ENCODE results near the gene STARD4. TPM values are rescaled to one million over a fixed set of nuclear protein-coding genes. Genes with fewer than 3 reads are reported as not detected.

STARD4 gene
- total RNA-seq, 1 donor from 2014 or later: 29.7 TPM

DNA sequence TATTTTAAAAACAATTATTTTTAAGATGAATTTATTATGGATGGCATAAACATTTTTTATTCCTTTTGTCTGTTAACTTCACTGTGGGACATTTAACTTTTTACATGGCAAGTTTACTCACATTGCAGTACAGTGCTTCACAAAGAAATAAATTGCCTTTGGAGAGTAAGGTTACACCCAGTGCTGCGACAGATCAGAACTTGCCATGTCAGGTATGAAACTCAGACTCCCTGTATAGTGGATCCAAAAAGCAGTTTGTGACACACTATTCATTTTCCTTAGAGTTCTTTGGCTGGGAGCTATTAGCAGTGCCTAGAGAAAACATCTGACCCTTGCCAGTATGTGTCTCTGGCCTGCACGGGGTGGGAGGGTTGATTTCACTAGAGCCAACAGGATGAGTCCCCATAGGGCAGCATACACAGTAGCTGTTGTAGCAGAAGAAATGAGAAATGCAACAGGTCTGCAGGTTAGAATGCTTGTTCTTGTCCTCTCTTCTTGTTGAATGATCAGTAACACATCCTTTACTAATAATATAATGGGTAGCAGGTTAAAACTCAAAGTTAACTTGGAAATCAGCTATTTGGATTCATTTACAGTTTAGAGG lies 42.9 kb downstream of the STARD4 start:
- no peak overlapping the region for H3K27ac Mint-ChIP-seq (ENCODE audit: unreplicated experiment)
- no peaks in the 10 kb centered on the region for H3K36me3 Mint-ChIP-seq (ENCODE audit: unreplicated experiment)
- no peaks in the 10 kb centered on the region for H3K4me1 Mint-ChIP-seq (ENCODE audit: unreplicated experiment)
- H3K4me3 Mint-ChIP-seq (ENCODE audit: unreplicated experiment): no peak overlapping the region
- DNase-seq (ENCODE audit: extremely low spot score, unreplicated experiment): no peak
- H3K9me3 Mint-ChIP-seq (ENCODE audit: unreplicated experiment): no peaks in the 10 kb centered on the region
- TF ChIP-seq CTCF (IDR thresholded peaks at IDR 0.05): no peak
- peaks cover 4% of the 10 kb centered on the region for H3K27me3 Mint-ChIP-seq (ENCODE audit: unreplicated experiment)

GRCh38 chr5:111463311-111463710 lies 49.0 kb downstream of the STARD4 start:
- Mint-ChIP-seq H3K27me3 (ENCODE audit: unreplicated experiment) (peaks cover 22% of the 10 kb centered on the region), H3K36me3 (ENCODE audit: unreplicated experiment) (no peaks in the 10 kb centered on the region), H3K4me1 (ENCODE audit: unreplicated experiment) (no peaks in the 10 kb centered on the region), H3K27ac (ENCODE audit: unreplicated experiment) (no peak overlapping the region), H3K4me3 (ENCODE audit: unreplicated experiment) (no peak overlapping the region), H3K9me3 (ENCODE audit: unreplicated experiment) (no peaks in the 10 kb centered on the region)
- no peak for DNase-seq (ENCODE audit: extremely low spot score, unreplicated experiment)
- no peak for TF ChIP-seq CTCF (IDR thresholded peaks at IDR 0.05)

GRCh38 chr5:111461934-111462333 lies 50.4 kb downstream of the STARD4 start:
- peaks cover 20% of the 10 kb centered on the region for H3K27me3 Mint-ChIP-seq (ENCODE audit: unreplicated experiment)
- H3K4me1 Mint-ChIP-seq (ENCODE audit: unreplicated experiment): peaks cover 1% of the 10 kb centered on the region

DNA sequence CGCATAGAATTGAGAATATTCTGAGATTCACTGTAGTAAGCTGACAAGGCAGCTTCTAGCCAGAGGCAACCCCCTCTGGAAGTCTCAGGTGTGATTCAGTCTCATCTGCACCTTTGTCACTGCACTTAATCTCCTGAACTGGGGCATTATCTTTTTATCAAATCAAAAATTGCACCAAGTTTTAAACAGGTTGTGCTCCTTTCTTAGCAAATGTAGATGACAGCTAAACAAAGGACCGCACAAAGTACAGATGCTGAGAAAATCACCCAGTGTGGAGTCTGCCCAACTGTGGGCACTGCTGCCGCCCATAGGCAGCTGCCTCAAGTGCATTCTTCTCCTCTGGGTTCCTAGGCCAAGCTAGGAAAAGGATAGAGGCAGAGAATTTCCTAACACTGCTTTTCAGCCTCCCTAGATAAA lies 51.1 kb downstream of the STARD4 start:
- no peak for DNase-seq (ENCODE audit: extremely low spot score, unreplicated experiment)

More at GRCh38 chr5:111461934-111462333, 50.4 kb downstream of the STARD4 start:
- H3K9me3 Mint-ChIP-seq (ENCODE audit: unreplicated experiment): no peaks in the 10 kb centered on the region
- no peak for DNase-seq (ENCODE audit: extremely low spot score, unreplicated experiment)
- H3K27ac Mint-ChIP-seq (ENCODE audit: unreplicated experiment): no peak overlapping the region
- TF ChIP-seq CTCF (IDR thresholded peaks at IDR 0.05): no peak
- H3K36me3 Mint-ChIP-seq (ENCODE audit: unreplicated experiment): no peaks in the 10 kb centered on the region
- H3K4me3 Mint-ChIP-seq (ENCODE audit: unreplicated experiment): no peak overlapping the region

GRCh38 chr5:111454776-111455175 lies 57.6 kb downstream of the STARD4 start:
- peaks cover 22% of the 10 kb centered on the region for H3K4me1 Mint-ChIP-seq (ENCODE audit: unreplicated experiment)
- no peaks in the 10 kb centered on the region for H3K36me3 Mint-ChIP-seq (ENCODE audit: unreplicated experiment)
- no peaks in the 10 kb centered on the region for H3K9me3 Mint-ChIP-seq (ENCODE audit: unreplicated experiment)
- DNase-seq (ENCODE audit: extremely low spot score, unreplicated experiment): no peak
- H3K27me3 Mint-ChIP-seq (ENCODE audit: unreplicated experiment): peaks cover under 1% of the 10 kb centered on the region
- no peak for TF ChIP-seq CTCF (IDR thresholded peaks at IDR 0.05)
- peak overlapping the region; percentile 38 for H3K27ac Mint-ChIP-seq (ENCODE audit: unreplicated experiment)
- no peak overlapping the region for H3K4me3 Mint-ChIP-seq (ENCODE audit: unreplicated experiment)

More for the DNA sequence above, 51.1 kb downstream of the STARD4 start:
- Mint-ChIP-seq H3K9me3 (ENCODE audit: unreplicated experiment) (no peaks in the 10 kb centered on the region), H3K27ac (ENCODE audit: unreplicated experiment) (no peak overlapping the region), H3K36me3 (ENCODE audit: unreplicated experiment) (no peaks in the 10 kb centered on the region), H3K4me1 (ENCODE audit: unreplicated experiment) (peaks cover 1% of the 10 kb centered on the region), H3K4me3 (ENCODE audit: unreplicated experiment) (no peak overlapping the region), H3K27me3 (ENCODE audit: unreplicated experiment) (peaks cover 20% of the 10 kb centered on the region)
- TF ChIP-seq CTCF (IDR thresholded peaks at IDR 0.05): peak; percentile 61

Data from osteocyte (in vitro differentiated cells).